22Rv1 (cell line): ENCODE data around the gene MTMR12.

Source experiments
- CTCF ChIP-seq: fragments of 450-650 bp; IDR thresholded peaks from 2 replicates; pipeline ENCODE4 v1.5.1; 2017; ENCODE audit warnings: mild to moderate bottlenecking
- ZFX ChIP-seq: fragments of 450-650 bp; IDR thresholded peaks from 2 replicates; pipeline ENCODE4 v1.6.1; 2017; ENCODE audit warnings: antibody characterized with exemption, borderline replicate concordance

- no peak for TF ChIP-seq CTCF
- no peak for TF ChIP-seq ZFX
Observed at GRCh38 chr5:32230356-32231099, 82.2 kb downstream of the MTMR12 start.
